Activated CD4-positive, CD25-positive, alpha-beta regulatory T cell (primary cell): ENCODE results near the gene SEMA3C.

Experiments used
- DNase-seq, 4 experiments: peaks; one replicate each; lab custom pipeline; 2025; lab: John Stamatoyannopoulos, UW

The SEMA3C gene

DNA sequence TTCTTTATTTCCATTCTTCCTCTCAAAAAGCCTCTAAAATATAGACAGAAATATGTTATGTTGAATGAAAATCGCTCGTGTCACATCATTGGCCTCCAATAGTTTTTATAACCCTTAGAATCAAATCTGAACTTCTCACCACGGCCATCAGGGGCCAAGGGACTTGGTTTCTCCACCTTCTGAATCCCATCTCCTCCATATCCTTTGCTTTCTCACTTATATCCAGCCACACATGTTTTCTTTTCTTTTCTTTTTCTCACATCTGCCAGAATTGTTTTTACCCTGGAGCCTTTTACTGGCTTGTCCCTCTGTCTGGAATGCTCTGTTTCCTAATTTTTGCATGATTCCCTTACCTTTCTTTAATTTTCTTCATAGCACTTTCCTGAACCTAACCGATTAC lies 184.8 kb downstream of the SEMA3C start:
- no peak for DNase-seq

DNA sequence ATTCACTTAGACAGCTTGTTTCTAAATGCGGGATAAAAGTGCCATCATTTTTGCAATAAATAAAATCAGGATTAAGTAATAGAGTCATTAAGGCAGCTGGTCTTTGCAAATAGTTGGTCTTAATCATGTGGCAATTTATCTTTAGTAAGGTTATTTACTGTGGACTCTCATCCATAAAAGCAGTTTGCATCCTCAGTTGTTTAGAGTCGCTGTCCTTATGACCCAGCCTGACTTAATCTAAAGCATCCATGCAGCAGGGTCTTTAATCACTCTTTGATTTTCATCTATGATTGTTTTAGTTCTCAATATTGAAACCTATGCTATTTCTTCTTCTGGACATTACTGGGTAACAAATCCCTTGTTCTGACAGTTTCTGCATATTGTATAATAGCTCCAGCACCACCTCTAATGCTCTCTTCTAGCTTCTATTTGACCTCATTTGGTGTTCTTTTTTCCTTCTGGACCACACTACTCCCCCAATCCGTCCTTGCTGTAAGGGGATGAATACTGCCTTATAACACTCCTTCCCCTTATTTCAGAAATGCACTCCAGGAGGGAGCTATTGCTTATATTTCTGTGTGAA lies 185.4 kb downstream of the SEMA3C start:
- DNase-seq, result no peak

DNA sequence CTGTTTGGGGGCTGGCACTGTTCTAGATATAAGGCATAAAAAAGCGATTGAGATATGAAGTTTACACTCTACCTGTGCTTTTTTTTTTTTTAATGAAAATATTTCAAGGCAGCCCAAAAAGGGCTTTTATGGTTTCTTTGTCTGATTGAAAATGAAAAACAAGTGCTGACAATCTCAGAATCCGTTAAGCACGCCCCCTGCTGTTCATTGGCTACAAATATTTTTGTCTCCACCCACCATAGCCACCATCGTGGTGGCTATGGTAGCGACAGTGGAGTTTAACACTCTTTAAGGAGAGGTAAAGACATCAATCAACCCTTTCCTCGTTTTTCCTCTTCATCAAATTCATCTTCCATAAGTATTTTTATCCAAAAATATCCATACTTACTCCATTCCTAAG lies 186.2 kb downstream of the SEMA3C start:
- no peak for DNase-seq

DNA sequence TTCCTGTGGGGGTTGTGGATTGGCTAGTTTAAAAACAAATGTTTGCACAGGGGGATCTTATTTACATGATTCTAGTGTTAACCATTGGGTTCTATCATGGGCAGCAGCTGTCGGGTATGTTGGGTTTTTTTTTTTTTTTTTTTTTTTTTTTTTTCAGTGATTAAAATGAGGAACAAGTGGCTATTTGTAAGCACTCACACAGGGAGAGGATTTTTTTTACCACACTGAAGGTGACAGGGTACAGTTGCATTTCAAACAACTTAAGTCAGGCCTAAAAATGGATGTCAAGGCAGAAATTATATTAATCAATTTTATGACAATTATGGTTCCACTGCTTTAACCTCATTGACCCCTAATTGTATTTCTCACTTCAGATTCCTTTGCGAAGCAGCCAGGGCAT lies 187.6 kb downstream of the SEMA3C start:
- DNase-seq, result no peak

DNA sequence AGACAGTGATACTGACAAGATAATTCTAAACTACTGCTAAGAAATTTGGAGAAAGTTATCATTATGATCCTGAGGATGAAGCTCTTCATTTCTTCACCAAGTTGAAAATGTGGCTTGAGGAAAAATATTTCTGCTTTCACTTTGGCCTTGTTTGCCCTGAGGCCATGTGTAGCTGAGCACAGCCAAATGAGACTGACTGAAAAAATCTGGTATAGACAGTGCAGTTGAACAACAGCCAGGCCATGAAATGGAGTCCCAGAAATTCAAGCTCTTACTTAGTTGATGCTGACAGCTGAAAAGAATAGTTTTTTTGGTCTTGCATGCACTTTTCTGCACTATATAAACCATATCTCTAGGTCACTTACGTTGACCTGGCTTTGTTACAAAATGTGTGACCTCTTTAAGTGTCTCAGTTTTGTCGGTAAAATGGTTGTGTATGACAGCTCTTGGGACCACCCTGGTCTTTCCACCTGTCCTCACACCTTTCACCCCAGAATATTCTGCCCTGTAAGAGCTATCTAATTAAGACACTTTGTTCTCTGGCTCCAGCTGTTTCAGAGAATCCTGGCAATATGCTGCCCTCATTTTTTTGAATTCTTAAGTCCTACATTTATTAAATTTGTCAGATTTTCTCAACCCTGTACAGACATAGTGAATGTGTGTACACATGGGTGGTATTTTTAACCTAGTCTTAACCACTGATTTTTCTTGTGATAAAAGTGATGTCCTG lies 189.1 kb downstream of the SEMA3C start:
- DNase-seq, result no peak

DNA sequence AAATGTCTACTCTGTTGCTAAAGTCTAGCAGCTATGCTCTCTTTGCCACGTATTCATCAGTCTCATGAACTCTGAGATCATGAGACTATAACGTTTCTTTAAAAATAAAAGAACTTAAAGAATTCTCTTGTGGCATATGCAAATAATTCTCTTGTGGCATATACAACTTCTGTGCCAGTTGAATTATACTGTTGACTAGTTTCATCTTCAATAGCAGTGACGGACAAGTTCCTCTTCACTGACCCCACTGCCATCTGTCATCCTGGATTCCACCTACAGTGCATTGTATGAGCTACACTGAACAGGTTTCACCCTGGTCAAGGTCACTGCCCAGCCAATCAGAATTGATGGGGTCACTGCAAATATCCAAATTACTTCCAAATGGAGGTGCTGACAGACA lies 192.2 kb downstream of the SEMA3C start:
- DNase-seq, result no peak

DNA sequence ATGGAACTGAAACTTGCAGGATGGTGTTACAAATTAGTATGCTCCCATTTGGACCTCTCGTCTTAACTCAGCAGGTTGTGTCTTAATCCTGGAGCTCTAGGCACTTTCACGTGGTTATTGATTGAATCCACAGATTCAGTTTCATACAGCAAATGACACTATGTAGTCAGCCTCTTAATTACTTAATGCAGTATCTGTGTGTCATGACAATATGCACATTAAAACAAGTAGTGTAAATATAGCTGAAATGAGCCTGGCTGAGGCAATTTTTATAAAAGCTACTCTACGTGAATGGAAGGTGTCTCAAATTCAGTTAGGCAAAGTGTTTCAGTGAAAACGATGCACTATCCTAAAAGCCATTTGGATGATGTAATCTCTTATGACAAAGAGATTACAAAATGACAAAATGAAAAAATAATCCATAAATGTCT lies 193.7 kb downstream of the SEMA3C start:
- no peak for DNase-seq

DNA sequence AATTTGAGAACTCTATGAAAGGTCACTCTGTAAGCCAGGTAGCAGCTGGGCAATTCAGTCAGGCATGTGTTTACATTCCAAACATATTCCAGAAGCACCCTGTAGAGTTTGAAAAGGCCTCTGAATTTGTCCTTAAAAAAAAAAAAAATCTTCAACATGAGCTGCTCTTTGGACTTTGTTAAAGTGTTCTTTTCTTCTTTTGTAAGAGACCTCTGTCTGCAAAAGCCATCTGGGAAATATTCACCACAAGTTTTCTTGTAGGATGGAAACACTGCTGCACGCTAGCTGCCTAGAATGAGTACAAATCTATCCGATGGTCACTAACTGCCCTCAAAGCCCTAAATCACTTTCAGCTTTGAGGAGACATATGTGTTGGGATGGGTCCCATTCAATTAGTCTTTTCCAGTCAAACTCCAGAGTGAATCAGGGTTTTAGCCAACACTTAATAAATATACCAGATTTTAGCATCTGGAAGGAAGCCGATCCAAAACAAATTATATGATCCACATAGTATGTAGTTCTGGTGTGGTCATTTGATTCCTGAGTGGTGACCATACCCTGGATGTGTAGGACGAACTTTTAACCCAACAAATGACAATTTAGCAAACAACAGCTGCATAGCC lies 194.5 kb downstream of the SEMA3C start:
- DNase-seq, result no peak

DNA sequence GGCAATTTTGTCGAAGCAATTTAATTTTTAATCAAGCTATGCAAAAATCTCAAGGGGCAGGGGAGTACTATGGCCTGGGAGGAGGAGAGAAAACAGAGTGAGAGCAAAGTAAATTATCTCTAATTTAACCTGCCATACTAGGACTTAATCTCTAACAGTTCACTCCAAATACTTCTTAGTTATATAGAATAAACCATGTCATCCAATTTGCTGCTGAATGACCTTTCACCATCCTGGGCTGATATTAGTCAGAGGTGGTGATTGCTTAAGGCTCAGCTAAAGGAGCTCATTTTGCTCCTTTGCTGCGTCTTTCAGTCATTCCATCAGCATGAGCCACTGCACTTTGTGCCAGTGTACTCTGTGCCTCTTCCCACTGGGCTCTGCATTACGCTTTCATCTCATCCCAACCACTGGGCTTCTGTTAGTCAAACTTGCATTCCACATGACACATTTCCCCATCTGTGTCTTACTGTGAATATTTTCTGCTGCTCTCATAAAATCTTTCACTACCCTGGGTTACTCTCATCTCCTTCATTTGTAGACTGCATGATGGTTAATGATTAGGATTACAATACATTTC lies 196.1 kb downstream of the SEMA3C start:
- no peak for DNase-seq

DNA sequence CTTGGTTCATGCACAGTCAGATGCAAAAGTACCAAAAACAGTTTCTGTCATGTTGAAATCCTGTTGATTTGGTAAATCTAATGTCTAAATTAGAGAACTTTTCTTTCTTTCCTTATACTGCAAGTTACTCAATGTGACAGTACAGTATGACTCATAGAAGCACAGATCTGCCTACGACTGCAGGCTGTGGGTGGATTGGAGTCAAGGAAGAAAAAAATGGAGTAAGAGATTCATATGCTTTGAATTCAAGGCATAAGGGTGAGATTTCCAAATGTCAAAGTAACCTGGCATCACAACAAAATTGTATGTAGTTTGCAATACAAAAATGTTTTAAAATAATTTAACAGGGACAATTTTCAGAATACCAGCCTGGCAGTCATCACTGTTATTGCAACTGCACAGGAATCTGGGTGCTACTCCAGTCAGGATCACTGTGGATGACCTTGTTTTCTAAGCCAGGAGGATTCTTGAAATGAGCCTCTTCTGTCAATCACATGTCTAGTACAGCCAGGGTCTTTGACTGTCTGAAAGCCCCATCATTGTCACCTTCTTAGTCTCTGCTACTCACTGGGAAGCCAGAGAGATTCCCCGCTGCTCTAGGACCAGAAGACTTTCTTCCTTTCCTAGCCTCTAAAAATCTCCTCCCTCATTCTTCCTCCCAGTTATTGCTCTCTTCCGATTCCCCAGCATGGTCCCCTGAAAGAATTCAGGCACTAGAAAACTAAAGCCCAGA lies 196.8 kb downstream of the SEMA3C start:
- DNase-seq, result no peak

DNA sequence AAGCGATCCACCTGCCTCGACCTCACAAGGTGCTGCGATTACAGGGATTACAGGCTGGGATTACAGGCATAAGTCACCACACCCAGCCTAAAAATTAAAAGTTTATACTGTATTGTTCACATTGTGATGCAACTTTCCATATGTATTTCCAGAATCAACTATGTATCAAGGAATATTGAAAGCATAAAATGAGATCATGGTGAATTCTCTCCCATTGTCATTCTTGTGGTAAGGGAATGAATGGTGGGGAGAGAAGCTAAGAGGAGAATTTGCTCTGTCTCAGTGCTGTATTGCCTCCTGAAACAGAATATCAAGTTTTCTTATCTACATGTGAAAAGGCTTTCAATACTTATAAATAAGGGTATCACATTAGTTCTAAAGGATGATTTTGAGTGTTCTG lies 198.7 kb downstream of the SEMA3C start:
- no peak for DNase-seq

DNA sequence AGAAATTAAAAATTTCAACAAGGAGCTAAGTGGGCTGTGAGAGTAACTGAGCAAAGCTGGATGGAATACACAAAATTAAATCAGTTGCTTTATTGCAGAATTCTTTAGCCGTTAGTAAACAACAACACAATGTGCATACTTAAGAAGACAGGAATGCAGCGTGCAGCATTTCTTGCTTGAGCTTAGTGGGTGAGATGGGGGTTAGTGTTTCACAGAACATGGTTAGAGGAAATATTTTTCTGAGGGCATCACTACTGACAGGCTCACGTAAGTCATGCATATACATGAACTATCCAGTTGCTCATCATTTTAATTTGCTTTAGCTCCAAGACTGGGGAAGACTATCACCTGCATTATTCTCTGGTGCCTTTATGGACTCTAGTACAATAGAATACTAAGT lies 199.6 kb downstream of the SEMA3C start:
- no peak for DNase-seq

DNA sequence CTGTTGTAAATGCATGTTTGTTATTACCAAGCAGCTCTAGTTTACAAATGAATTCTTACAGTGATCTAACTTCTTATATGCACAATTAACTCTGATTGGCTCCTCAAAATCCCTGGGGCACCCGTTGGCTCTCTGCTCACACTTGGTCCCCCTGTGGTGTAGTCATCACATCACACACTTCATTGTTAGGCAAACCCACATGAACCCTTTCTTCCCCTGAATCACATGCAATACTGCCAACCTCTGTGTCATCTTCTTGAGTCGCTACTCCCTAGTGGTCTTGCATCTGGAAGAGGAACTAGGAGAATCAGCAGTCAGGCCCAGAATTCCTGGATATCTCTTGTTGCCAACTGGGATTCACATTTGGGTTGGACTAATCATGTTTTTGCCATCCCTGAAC lies 207.3 kb downstream of the SEMA3C start:
- DNase-seq, result no peak

DNA sequence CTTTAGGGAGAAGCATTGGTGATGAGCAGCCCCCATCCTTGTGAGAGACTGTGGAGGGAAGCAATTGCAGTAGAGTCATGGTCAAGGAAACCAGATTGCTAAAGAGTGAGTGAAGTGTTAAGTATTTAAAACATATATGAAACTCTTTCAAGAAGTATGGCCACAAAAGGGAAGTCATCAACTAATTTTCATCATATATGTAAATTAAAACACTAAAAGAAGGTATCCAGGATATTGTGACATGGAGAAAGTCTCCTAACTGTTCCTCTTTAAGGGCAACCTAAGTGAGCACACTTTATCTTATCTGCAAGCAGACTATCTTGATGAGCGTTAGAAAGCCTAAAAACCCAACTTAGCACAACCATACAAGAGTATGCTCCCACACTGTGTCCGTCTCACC lies 210.7 kb downstream of the SEMA3C start:
- no peak for DNase-seq

DNA sequence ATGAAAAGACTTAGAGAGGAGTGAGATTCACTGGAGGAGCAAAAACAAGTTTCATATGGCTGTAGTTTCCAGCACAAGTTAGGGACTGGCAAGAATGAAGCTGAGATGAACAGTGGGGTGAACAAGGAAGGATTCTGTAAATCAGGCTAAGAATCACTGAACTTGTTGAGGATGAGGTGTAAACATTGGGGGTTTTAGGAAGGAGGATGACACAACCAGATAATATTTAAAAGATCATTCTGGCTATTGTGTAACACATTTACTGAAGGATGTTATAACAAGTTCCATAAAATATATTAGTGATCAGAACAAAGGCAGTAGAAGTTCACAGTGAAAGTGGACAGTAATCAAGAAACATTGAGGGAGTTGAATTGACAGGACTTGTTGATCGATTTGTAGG lies 211.5 kb downstream of the SEMA3C start:
- DNase-seq, result no peak

DNA sequence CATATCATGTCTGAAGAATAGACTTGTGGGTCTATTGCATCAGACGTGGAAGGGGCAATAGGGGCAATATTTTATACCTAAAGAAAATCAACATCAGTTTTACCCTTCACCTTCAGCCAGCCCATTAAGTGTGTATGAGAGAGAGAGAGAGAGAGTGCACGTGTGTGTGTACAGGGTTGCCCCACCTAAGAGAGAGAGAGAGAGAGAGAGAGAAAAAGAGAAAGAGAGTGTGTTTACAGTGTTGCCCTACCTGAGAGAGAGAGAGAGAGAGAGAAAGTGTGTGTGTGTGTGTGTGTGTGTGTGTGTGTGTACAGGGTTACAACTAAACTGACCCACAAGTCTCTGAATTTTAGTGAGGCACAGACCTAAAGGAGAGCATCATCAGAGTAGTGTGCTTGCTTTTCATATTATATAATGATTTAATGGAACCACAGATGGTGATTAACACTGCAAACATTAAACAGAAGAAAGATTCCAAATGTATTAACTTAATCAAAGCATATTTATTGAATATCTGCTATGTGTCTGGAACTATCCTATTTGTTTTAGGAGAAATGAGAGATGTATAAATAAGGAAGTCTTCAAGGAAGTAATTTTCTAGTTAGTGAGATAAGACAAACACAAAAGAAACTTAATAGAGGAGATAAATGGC lies 213.6 kb downstream of the SEMA3C start:
- no peak for DNase-seq

DNA sequence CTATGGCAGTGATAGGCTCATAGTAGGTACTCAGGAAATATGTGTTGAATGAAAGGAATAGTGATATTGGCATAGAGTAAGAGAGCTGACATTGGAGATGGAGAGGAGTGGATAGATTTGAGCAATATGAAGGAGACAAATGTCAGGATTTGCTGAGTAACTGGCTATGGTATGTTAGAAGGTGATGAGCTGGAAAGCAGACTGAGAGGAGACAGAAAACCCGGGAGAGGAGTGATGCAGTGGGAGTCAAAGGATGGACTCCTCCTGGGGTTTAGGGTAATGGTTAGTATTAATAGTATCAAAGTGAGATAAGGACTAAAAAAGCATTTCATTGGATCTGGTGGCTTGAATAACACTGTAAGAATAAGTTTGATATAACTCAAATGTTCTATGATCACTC lies 215.6 kb downstream of the SEMA3C start:
- no peak for DNase-seq

DNA sequence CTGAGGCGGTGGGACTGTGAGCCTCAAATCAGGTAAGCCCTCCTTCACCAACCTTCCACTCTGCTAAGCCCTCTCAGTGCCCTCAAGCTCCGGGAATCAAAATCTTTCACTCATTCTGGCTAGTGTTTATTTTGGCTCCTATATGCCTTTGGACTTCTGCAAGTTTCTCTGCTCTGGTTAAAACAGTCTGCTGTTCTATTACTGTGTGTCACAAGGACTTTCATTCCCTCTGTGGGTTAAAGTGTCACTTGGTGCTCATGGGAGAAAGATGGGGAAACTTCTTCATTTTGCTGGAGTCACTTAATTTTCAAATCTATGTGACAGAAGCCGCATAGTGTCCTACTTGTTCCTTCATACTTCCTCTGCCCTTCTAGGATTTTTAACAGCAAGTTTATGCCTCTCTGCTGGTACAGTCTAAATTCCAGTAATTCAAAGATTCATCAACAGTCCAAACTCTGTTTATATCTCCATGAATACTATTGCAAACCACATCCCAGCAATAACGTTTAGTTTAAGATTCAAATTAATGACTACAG lies 219.1 kb downstream of the SEMA3C start:
- DNase-seq, result no peak

DNA sequence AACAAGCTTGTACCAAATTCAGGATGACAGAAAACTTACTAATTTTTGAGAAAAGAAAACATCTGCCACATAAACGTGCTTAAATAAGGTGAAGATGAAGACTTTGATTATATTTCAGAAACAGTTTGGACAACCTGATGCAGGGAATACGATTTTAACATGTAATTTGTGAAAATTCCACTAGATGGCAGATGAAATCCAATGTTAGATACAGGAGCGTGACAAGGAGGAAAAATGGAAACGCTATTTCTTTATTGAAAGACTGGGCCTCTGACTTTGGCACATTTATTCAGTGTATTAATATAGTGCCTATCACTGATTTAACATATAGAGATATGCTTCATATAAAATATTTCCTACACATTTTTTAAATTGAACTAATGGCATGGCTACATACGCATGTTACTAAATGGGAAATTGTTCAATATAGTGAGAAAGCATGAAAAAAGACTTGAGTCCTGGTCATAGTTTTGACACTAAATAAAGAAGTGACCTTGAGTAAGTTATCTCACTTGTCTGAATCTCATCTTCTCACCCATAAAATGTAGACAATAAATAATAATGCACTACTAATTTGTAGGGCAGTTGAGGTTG lies 219.7 kb downstream of the SEMA3C start:
- no peak for DNase-seq
